ENCODE data around the gene RNF14. TPM values are rescaled to one million over a fixed set of nuclear protein-coding genes. Genes with fewer than 3 reads are reported as not detected.

The RNF14 gene
- polyA plus RNA-seq, 3 donors, result 9.7 to 52.8 (median 31.2) TPM

- peaks cover 19% of the 10 kb centered on the region for H3K4me1 Mint-ChIP-seq
- H3K27ac Mint-ChIP-seq, result no peak overlapping the region
- Histone ChIP-seq H2AFZ (ENCODE audit: insufficient read depth, low read depth, low read length, poor library complexity, severe bottlenecking) (no peak overlapping the region), H4K20me1 (ENCODE audit: insufficient read depth, low read length) (peaks cover 5% of the 10 kb centered on the region), H3K36me3 (replicated peaks in 1 of 2; ENCODE audit: control insufficient read depth in 1 of 2, insufficient read depth in 2 of 2, low read length in 2 of 2) (peaks cover 54 to 66% of the 10 kb centered on the region in 2 donors), H3K9ac (ENCODE audit: insufficient read depth, low read length, poor library complexity, severe bottlenecking) (no peak overlapping the region), H3K9me3 (replicated peaks in 1 of 2; ENCODE audit: control insufficient read depth in 1 of 2, insufficient read depth in 1 of 2, low read length in 2 of 2) (no peaks in the 10 kb centered on the region), H3K4me1 (ENCODE audit: control insufficient read depth in 1 of 2, insufficient read depth in 2 of 2, low read length in 2 of 2) (peaks cover 15 to 17% of the 10 kb centered on the region in 2 donors), H3K27ac (ENCODE audit: low read depth in 1 of 2, low read length in 2 of 2) (no peak overlapping the region), H3K4me2 (replicated peaks; ENCODE audit: extremely low read depth, low read length, poor library complexity, severe bottlenecking) (no peak overlapping the region), H3K79me2 (ENCODE audit: insufficient read depth, low read length) (peaks cover 37% of the 10 kb centered on the region), H3K4me3 (replicated peaks in 1 of 3; ENCODE audit: low read depth in 2 of 3, low read length in 3 of 3) (no peak overlapping the region), H3K27me3 (ENCODE audit: control insufficient read depth in 2 of 2, insufficient read depth in 2 of 2, low read length in 2 of 2) (no peaks in the 10 kb centered on the region)
- intact Hi-C loops (cut with micrococcal nuclease), result no loop called here
- peaks cover 44 to 66% of the 10 kb centered on the region in 2 donors for H3K36me3 Mint-ChIP-seq
- no peaks in the 10 kb centered on the region for H3K9me3 Mint-ChIP-seq
- peaks cover 0 to 2% (median 0%) of the 10 kb centered on the region in 3 donors for H3K27me3 Mint-ChIP-seq (ENCODE audit: low read depth in 3 of 3)
- no peak for TF ChIP-seq CTCF (IDR thresholded peaks at IDR 0.05)
- no CpG with 5 or more reads among the region's 1 CpG for WGBS (ENCODE audit: insufficient coverage)
- H3K4me3 Mint-ChIP-seq, result no peak overlapping the region
- DNase-seq, result no peak
These were observed 5.1 kb downstream of the RNF14 start for GRCh38 chr5:141973871-141974595.

DNA sequence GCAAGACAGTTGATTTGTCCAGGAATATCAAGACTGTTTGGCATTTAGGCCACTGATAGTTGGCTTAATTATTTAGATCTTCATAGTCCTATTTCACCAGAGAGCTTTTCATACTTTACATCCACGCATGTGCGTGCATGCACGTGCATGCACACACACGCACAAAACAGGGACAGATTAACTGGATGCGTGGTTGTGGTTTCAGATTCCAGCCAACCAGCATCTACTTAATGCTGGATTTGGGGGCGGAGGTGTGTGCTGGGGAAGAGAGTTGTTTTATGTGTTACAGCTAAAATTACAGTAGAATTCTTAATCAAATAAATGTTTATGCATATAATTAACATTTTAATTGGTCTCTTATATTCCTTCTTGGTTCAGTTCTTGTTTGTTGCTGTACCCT is 7.3 kb downstream of the RNF14 start:
- Mint-ChIP-seq H3K4me1 (peaks cover 4% of the 10 kb centered on the region), H3K9me3 (no peaks in the 10 kb centered on the region), H3K27ac (peak overlapping the region in 1 of 7 donors; percentile 72), H3K4me3 (no peak overlapping the region), H3K27me3 (ENCODE audit: low read depth in 3 of 3) (no peaks in the 10 kb centered on the region), H3K36me3 (peaks cover 60 to 84% of the 10 kb centered on the region in 2 donors)
- Histone ChIP-seq H3K4me3 (replicated peaks in 1 of 3; ENCODE audit: low read depth in 2 of 3, low read length in 3 of 3) (no peak overlapping the region), H3K36me3 (replicated peaks in 1 of 2; ENCODE audit: control insufficient read depth in 1 of 2, insufficient read depth in 2 of 2, low read length in 2 of 2) (peaks cover 70 to 87% of the 10 kb centered on the region in 2 donors), H4K20me1 (ENCODE audit: insufficient read depth, low read length) (peaks cover 5% of the 10 kb centered on the region), H2AFZ (ENCODE audit: insufficient read depth, low read depth, low read length, poor library complexity, severe bottlenecking) (no peak overlapping the region), H3K9me3 (replicated peaks in 1 of 2; ENCODE audit: control insufficient read depth in 1 of 2, insufficient read depth in 1 of 2, low read length in 2 of 2) (no peaks in the 10 kb centered on the region), H3K4me2 (replicated peaks; ENCODE audit: extremely low read depth, low read length, poor library complexity, severe bottlenecking) (no peak overlapping the region), H3K27me3 (ENCODE audit: control insufficient read depth in 2 of 2, insufficient read depth in 2 of 2, low read length in 2 of 2) (no peaks in the 10 kb centered on the region), H3K27ac (ENCODE audit: low read depth in 1 of 2, low read length in 2 of 2) (no peak overlapping the region), H3K4me1 (ENCODE audit: control insufficient read depth in 1 of 2, insufficient read depth in 2 of 2, low read length in 2 of 2) (no peaks in the 10 kb centered on the region), H3K9ac (ENCODE audit: insufficient read depth, low read length, poor library complexity, severe bottlenecking) (no peak overlapping the region), H3K79me2 (ENCODE audit: insufficient read depth, low read length) (peaks cover 22% of the 10 kb centered on the region)
- no peak for TF ChIP-seq CTCF (IDR thresholded peaks at IDR 0.05)
- intact Hi-C loops (cut with micrococcal nuclease), result no loop called here
- WGBS (ENCODE audit: insufficient coverage), result 100% methylated on average over 1 of the region's 6 CpGs
- DNase-seq, result no peak

Measured in CD14-positive monocyte (primary cell).